ENCODE measurements around the gene SLC46A3. TPM values are rescaled to one million over a fixed set of nuclear protein-coding genes. Genes with fewer than 3 reads are reported as not detected.

Gene SLC46A3
- total and polyA plus RNA-seq, 2 donors (not counting 1 experiment from before 2014, with no cell fraction given) = 13.1 to 19.0 TPM

- peak; percentile 92 for ATAC-seq (ENCODE audit: low read depth)
- Mint-ChIP-seq H3K4me1 (peaks cover 61% of the 10 kb centered on the region), H3K9me3 (ENCODE audit: insufficient read depth) (no peaks in the 10 kb centered on the region), H3K27ac (peak within 1 kb of the TSS; percentile 98), H3K4me3 (peak within 1 kb of the TSS; percentile 97), H3K27me3 (no peaks in the 10 kb centered on the region)
- Histone ChIP-seq H3K27me3 (replicated peaks in 1 of 4; ENCODE audit: control extremely low read depth in 1 of 4, control insufficient read depth in 3 of 4, insufficient read depth in 4 of 4, low read length in 3 of 4) (no peaks in the 10 kb centered on the region), H3K79me2 (ENCODE audit: control insufficient read depth, insufficient read depth, low read length) (peaks cover 94% of the 10 kb centered on the region), H3K9ac (ENCODE audit: low read length) (peak within 1 kb of the TSS; percentile 91), H3K27ac (ENCODE audit: low read length in 2 of 2) (peak within 1 kb of the TSS; percentile 86 to 93), H3K4me1 (ENCODE audit: control insufficient read depth in 2 of 2, insufficient read depth in 2 of 2, low read length in 2 of 2) (peaks cover 43 to 44% of the 10 kb centered on the region in 2 donors), H3K4me2 (replicated peaks; ENCODE audit: low read depth, low read length, poor library complexity, severe bottlenecking) (peak within 1 kb of the TSS; percentile 88), H3K36me3 (replicated peaks in 1 of 2; ENCODE audit: control extremely low read depth in 1 of 2, control insufficient read depth in 1 of 2, extremely low read depth in 1 of 2, insufficient read depth in 2 of 2, low read length in 1 of 2) (peaks cover 5 to 30% of the 10 kb centered on the region in 2 experiments), H3K4me3 (ENCODE audit: control extremely low read depth in 1 of 5, extremely low read depth in 1 of 5, insufficient read depth in 1 of 5, low read depth in 2 of 5, low read length in 4 of 5) (peak within 1 kb of the TSS; percentile 78 to 97 (median 89)), H4K20me1 (ENCODE audit: control insufficient read depth, insufficient read depth, low read length, poor library complexity, severe bottlenecking) (peaks cover 13% of the 10 kb centered on the region), H2AFZ (ENCODE audit: insufficient read depth, low read depth, low read length, poor library complexity, severe bottlenecking) (peak within 1 kb of the TSS; percentile 73), H3K9me3 (ENCODE audit: control extremely low read depth in 1 of 3, control insufficient read depth in 2 of 3, insufficient read depth in 1 of 3, low read length in 2 of 3) (no peaks in the 10 kb centered on the region)
- no peak for TF ChIP-seq EZH2 (IDR thresholded peaks at IDR 0.05; ENCODE audit: borderline replicate concordance, insufficient read depth, low read depth, low read length, poor library complexity, severe bottlenecking)
- TF ChIP-seq, protein P1, sequence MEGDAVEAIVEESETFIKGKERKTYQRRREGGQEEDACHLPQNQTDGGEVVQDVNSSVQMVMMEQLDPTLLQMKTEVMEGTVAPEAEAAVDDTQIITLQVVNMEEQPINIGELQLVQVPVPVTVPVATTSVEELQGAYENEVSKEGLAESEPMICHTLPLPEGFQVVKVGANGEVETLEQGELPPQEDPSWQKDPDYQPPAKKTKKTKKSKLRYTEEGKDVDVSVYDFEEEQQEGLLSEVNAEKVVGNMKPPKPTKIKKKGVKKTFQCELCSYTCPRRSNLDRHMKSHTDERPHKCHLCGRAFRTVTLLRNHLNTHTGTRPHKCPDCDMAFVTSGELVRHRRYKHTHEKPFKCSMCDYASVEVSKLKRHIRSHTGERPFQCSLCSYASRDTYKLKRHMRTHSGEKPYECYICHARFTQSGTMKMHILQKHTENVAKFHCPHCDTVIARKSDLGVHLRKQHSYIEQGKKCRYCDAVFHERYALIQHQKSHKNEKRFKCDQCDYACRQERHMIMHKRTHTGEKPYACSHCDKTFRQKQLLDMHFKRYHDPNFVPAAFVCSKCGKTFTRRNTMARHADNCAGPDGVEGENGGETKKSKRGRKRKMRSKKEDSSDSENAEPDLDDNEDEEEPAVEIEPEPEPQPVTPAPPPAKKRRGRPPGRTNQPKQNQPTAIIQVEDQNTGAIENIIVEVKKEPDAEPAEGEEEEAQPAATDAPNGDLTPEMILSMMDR (IDR thresholded peaks at IDR 0.05) = no peak
- ChIA-PET POLR2A (interaction anchor here (0.6 to 1.1 kb wide), 3 partner anchors 12 to 521 kb away, joined by 3 to 5 read pairs (median 3); partner anchors contain the start of gene SLC46A3), CTCF (interaction anchor here (0.6 to 3.1 kb wide), 5 partner anchors 22 to 335 kb away, joined by 3 to 15 read pairs (median 4); no protein-coding TSS in a partner anchor)
- under 1% methylated on average over 61 of the region's 64 CpGs for WGBS (ENCODE audit: insufficient coverage)
- intact Hi-C loops (cut with micrococcal nuclease) = loop anchor here (1.0 to 5.0 kb wide), 9 partner anchors 22 to 1208 kb away; partner anchors contain the start of genes LNX2, MTIF3, PAN3 and POLR1D
- peak; percentile 97 for DNase-seq
Measured at GRCh38 chr13:28658796-28659620, 59.8 kb downstream of the SLC46A3 start, which contains the start of gene POMP. Gene POMP (plus strand): TSS chr13:28659130. CDS start chr13:28659185, 55 bp downstream.
